ENCODE data around the gene CA11.
"Not testable (repeated sequence)": the region's sequence is repeated elsewhere in the genome, so short reads cannot be mapped to it uniquely, and the experiment has no call there.

The CA11 gene

DNA sequence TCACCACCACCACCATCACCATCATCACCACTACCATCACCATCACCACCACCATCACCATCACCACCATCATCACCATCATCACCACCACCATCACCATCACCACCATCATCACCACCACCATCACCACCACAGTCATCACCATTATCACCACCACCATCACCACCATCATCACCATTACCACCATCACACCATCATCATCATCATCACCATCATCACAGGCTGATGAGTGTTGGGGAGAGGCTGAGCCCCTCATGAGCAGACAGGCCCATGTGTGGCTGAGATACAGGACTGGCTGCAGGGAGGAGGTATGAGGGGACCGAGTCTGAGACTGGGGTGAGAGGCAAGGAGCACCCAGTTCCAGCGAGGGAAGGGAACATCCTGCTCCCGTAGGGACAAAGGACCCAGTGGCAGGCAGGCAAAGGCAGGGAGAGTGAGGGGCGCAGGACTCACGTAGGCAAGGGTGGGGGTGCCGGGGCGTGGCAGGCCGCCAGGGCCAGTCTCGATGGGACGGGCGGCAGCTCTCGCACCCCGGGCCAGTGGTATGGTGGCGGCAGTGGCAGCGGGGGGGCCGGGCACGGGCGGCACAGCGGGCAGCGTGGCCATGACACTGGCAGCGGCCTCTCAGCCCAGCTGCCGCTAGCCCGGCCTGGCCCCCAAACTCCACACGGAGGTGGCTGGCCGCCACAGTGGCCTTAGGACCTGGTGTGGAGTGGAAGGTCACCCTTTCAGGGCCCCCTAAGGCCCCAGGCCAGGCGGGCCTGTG lies 24.1 kb upstream of the CA11 start:
- DNase-seq (ENCODE audit: low read depth) = no peak

DNA sequence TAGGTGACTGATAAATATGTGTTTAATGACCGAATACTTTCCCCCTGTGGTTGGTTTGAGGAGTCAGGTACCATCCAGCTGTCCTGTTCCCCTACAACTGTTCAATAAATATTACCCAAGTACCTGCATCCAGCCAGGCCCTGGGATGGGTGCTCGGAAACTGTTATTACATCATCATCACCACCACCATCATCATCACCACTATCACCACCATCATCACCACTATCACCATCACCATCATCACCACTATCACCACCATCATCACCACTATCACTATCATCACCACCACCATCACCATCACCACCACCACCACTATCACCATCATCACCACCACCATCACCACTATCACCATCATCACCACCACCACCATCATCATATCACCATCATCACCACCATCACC lies 22.8 kb upstream of the CA11 start:
- DNase-seq (ENCODE audit: low read depth) = no peak

DNA sequence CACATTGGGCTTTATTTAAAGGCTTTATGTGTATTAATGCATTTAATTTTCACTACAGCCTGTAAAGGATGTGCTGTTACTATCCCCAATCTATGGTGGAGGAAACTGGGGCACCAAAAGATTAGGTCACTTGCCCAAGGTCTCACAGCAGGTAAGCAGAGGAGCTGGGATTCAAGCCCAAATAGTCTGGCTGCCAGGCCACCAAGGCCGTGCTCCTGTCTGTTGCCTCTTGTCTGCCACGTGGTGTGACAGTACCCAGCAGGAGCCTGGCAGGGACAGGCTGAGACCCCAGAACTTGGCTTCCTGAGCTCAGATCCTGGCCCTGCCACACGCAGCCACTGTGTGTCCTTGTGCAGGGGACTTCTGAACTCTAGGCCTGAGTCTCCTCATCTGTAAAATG lies 22.3 kb upstream of the CA11 start:
- no peak for DNase-seq (ENCODE audit: low read depth)

DNA sequence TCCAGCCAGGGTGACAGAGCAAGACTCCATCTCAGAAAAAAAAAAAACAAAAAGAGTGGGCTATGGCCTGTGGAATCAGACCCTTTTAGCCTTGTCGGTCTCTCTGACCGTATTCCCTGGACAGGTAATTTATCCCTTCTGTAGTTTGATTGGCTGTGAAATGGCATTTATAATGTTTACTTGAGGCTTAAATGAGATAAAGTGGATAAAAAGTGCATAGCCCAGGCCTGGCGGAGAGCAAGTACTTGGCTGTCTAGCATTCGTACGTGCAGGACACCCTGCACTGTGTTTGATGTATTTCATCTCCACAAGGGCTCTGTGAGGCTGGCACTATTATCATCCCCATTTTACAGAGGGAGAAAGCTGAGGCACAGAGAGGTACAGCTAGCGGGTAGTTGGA lies 19.8 kb upstream of the CA11 start:
- DNase-seq (ENCODE audit: low read depth) = no peak

DNA sequence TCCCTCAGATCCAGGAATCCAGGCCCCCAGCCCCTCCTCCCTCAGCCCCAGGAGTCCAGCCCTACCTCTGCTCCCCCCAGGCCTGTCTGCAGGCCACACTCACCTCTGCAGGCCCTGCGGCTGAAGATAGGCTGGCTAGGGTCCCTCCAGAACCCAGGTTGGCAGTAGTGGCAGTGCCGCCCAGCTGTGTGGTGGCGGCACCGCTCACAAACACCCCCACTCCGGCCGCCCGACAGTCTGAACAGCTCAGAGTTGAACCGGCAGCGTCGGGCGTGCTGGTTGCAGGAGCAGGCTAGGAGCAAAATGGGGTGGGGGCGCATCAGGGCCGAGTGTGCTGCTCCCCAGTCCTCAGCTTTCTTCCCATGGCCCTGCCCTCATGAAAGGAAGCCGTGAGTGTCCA lies 18.5 kb upstream of the CA11 start:
- no peak for DNase-seq (ENCODE audit: low read depth)

DNA sequence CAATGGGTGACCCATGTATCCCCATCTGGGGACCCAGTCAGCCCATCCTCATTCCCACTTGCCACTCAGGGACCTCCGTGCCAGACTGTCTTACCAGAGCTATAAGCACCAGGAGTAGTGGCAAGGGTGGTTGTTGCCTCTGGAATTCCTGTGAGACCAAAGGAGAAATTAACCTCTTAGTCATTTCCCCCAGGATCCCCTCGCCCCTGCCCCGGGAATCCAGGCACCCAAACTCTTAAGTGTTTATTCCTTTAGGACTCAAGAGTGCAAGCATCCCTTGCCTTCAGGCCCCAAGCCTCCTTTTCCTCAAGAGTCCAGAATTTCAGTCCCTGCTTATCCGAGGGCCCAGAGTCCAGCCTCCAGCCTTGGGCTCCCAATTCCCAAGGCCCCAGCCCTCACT lies 17.7 kb upstream of the CA11 start:
- no peak for DNase-seq (ENCODE audit: low read depth)

DNA sequence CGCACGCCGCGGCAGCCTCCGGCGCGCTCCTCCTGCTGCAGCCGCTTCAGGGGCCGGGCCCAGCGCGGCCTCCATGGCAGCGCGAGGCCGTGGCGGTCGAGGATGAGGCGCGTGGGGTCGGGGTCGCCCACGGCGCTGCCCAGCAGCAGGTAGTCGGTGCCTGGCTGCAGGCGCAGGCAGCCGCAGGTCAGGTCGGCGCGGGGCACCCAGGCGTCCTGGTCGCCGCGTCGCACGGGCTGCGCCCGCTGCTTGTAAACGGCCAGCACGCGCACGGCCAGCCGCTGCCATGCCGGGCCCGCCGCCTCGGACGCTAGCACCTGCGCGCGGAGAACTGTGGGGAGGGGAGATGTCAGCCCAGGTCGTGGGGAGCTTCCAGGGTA lies 15.7 kb upstream of the CA11 start:
- DNase-seq (ENCODE audit: low read depth) = no peak

DNA sequence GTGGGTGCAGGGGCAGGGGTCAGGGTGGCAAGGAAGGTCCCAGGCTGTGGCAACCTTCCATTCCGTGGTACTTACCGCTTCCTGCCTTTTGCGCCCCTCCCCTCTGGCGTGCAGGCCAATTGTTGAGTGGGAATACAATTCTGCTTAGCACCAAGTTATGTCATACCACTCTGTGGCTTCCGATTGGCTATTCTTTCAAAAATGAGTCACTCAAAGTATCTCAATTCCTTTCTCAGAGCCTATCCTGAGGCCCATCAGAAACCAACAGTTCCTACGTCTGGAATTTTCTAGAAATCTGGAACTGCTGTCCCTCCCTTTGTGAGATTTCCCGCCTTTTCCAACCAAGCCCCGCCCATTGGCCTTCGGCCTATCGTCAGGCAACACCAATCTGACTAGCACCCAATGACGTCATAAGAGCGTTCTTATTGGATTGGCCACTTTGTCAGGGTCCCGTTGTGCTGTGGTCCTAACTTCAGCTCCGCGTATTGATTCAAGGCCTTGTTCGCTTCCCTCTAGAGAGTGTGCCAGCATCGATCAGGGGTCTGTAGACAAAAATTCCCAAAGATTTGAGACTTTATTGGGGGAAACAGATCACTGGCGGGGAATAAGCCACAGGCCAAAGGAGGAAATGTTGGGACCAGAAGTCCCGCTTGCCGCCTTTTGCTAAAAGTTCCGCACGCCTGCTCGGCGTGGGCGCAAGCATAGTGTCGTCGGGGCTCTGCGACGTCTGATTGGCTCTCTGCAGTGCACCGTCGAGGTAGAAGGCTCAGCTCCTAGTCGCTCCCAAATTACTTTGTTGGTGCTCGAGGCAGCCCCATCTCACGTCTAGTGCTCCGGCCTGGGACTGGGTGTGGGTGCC lies 15.1 kb upstream of the CA11 start:
- DNase-seq (ENCODE audit: low read depth) = peak; percentile 66

DNA sequence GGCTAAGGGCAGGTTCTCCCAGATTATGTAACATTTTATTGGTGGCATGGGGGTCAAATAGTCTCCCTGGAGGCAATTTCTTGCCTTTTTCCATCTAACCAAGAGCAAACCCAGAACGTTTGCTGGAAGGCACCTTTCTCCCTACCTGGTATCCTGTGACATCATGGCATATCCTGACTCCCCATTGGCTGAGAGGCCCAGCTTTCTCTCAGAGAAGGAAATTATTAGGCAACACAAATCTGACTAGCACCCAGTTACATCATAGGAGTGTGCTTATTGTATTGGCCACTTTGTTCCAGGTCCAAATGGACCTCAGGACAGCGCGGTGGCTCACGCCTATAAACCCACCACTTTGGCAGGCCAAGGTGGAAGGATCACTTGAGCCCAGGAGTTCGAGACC lies 13.8 kb upstream of the CA11 start:
- DNase-seq (ENCODE audit: low read depth) = no peak

DNA sequence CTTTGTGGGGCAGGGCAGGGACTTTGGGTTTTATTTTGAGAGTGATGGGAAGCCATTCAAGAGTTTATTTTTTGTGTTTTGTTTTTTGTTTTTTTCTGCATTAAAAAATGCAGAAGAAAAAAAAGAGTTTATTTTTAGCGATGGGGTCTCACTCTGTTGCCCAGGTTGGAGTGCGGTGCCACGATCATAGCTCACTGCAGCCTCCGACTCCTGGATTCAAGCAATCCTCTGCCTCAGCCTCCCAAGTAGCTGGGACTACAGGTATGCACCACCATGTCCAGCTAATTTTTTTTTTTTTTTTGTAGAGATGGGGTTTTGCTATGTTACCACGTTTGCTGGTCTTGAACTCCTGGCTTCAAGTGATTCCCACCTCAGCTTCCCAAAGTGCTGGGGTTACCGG lies 12.5 kb upstream of the CA11 start:
- DNase-seq (ENCODE audit: low read depth) = no peak

DNA sequence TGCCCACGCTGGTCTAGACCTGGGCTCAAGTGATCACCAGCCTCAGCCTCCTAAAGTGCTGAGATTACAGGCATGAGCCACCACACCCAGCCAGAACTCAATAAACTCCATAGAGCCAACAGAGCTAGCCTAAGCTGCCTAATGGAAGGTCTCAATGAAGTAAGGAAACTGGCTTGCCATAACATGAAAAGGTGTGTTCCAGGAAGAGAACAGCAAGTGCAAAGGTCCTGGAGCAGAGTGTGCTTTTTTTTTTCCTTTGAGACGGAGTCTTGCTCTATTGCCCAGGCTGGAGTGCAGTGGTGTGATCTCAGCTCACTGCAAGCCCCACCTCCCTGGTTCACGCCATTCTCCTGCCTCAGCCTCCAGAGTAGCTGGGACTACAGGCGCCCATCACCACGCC lies 11.8 kb upstream of the CA11 start:
- DNase-seq (ENCODE audit: low read depth) = not testable (repeated sequence)

DNA sequence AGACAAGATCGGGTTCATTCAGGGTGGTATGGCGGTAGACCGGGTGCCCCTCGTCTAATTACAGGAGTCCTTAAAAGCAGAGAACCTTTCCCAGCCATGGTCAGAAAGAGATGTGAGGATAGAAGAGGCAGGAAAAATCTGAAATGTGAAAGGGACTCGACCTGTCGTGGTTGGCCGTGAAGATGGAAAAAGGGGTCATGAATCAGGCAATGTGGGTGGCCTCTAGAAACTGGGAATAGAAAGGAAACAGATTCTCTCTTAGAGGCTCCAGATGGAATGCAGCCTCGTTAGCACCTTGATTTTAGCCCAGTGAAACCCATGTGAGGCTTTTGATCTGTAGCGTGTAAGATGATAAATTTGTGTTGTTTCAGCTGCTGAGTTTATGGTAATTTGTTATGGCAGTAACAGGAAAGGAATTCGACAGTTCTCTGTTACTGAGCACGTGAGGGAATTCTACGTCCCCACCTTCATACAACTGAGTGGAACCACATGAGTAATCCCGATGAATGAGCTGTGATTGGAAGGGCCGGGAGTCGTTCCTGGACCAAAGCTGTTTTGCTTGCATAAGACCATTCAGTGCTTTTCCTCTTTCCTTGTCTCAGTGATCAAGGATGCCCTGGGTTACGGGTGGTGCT lies 11.0 kb upstream of the CA11 start:
- no peak for DNase-seq (ENCODE audit: low read depth)

DNA sequence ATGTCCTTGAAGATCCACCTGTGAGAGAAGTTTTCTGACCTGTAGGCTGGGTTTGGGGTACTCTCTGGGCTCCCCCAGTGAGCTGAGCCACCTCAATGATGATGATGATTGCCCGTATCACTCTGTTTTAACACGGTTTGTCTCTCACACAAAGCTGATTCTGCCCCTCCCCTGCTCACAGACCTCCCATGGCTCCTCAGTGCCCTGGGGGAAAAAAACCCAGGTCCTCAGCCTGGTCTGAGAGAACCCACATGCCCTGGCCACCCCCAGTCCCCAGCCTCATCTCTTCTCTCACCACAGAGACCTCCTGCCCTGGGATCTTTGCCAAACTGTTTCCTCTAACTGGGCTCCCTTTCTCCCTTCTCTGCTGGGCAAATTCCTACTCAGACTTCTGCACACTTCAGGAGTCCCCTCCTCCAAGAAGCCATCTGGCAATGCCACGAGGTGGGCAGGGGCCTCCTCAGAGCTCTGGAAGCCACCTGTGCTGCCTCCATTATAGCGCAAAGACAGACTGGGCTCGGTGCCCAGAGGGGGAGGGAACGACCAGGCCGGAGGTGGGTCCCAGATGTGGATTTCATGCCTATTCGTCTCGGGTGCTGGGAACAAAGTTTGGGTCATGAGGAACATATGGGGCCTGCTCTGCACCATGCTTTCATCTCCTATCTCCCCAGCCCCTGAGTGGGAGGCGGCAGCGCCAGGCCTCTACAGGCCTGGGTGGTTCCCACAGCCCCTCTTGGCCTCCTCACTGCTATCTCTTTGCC lies 8.5 kb upstream of the CA11 start:
- no peak for DNase-seq (ENCODE audit: low read depth)

DNA sequence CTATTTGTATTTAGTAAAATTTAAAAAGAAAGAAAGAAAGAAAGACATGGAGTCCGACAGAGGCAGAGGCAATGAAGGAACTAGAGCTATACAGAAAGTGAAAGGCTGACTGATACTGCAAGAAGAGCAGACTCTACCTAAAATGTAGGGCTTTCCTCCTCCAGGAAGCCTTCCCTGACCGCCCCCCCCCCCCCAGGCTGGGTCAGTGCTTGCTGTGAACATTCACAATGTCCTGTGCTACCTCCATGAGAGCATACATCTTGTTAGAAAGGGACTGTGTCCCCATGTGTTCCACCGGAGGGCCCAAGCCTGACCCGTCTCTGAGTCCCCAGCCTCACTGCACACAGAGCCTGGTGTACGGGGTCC lies 5.7 kb upstream of the CA11 start:
- DNase-seq (ENCODE audit: low read depth) = no peak

DNA sequence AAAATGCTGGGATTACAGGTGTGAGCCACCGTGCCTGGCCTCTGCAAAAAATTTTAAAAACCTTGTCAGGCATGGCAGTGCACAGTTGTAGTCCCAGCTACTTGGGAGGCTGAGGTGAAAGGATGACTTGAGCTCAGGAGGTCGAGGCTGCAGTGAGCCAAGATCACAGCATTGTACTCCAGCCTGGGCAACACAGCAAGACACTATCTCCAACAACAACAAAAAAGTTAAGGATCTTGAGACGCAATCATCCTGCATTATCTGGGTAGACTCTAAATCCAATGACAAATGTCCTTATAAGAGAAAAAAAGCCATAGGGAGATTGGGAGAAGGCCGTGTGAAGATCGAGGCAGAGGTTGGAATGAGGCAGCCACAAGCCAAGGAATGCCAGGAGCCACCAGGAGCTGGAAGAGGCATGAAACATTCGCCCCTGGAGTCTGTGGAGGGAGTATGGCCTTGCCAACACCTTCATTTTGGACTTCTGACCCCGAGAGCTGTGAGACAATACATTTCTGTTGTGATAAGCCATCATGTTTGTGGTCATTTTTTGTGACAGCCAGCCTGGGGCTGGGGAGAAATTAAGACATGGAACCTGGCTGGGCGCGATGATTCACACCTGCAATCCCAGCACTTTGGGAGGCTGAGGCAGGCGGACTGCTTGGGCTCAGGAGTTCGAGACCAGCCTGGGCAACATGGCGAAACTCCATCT lies 5.1 kb upstream of the CA11 start:
- no peak for DNase-seq (ENCODE audit: low read depth)

DNA sequence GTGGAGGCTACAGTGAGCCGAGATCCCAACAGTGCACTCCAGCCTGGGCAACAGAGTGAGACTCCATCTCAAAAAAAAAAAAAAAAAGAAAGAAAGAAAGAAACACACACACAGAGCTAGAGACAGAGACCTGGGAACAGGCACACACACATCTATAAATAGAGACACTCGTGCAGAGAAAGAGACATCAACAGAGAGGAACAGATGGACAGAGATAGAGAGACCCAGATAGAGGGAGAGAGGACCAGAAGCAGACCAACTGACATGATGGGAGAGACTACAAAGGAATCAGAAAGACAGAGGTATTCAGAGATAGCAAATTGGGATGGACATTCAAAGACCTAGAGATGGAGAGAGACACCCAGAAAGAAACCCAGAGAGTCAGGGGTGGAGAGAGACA lies 2.1 kb upstream of the CA11 start:
- DNase-seq (ENCODE audit: low read depth) = no peak

DNA sequence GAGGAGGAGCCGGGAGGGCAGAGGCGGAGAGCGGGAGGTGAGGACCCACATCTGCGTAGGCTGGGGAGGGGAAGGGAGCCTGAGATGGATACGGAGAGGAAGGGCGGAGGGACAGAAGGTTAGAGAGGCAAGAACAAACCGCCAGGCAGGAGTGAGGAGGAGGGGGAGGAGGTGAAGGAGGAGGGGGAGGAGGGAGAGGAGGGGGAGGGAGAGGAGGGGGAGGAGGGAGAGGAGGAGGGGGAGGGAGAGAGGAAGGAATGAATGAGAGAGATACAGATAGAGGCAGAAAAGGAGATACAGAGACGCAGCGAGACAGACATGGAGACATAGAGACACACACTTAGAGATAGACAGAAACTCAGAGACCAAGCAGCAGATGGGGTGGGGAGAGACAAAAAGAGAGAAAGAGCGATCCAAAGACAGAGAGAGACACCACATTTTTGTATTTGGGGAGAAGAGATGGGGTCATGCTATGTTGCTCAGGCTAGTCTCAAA lies 782 bp upstream of the CA11 start:
- DNase-seq (ENCODE audit: low read depth) = no peak

DNA sequence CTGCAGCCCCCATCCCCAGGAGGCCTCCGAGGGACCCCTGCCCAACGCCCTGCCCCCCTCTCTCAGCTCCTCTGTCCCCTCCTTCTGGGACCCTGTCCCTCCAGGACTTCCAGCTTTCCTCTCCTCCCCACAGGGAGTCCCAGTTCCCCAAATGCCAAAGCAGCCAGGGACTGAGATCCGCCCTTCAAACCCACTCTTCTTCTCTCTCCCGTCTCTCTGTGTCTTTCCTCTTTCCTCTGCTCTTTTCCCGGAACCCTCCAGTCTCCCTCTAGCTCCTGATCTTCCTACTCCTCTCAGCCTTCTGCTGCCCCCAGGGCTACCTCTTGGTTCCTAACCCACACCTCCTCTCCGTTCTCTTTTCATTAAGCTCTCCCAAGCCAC lies 377 bp downstream of the CA11 start:
- DNase-seq (ENCODE audit: low read depth) = no peak

DNA sequence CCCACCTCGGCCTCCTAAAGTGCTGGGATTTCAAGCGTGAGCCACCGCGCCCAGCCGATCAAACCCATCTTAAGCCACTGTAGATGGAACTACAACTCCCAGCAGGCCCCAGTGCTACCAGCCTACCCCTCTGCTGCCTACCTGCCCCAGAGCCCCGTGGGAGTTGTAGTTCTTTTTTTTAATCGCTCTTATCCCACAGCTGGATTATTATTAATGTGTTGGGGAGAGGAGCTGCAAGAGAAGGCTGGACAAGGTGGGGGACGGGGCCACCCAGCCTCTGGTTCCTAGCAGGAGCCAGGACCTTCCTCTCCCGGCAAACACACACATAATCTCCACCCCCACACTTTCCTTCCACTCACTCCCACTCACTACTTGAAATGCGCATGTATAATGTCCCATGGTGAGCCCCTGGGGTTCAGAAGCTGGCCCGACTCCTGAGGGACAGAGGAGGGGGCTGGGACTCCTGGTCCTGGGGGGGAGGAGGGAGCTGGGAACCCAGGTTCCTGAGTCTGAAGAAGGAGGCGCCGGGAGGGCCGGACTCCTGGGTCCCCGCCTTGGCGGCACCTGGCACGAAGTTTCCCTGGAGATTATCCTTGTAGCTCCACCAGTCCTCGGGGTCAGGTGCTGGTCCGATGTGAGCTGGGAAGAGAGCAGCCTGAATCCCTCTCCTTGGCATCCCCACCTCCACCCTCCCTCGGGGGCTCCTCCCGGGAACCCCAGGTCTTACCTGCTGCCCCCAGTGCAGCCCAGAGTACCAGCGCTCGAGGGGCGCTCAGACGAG lies 958 bp downstream of the CA11 start:
- DNase-seq (ENCODE audit: low read depth) = peak; percentile 61

DNA sequence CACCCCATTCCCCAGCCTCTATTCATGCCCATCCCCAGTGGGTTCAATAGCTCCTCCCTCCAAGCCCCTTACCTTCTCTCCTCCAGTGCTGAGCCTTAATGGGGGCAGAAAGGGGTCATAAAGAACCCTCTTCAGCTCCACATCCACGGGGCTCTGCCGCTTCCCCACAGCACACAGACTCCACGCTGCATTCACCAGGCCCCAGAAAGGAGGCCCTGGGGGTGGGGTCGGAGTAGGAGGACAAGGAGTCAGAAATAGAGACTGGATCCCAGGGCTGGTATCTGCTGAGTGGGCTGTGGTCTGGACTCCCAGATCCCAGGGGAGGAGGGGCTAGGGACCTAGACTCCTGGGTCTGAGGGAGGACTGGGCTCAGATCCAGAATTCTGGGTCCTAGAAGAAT lies 1.6 kb downstream of the CA11 start:
- DNase-seq (ENCODE audit: low read depth) = no peak

DNA sequence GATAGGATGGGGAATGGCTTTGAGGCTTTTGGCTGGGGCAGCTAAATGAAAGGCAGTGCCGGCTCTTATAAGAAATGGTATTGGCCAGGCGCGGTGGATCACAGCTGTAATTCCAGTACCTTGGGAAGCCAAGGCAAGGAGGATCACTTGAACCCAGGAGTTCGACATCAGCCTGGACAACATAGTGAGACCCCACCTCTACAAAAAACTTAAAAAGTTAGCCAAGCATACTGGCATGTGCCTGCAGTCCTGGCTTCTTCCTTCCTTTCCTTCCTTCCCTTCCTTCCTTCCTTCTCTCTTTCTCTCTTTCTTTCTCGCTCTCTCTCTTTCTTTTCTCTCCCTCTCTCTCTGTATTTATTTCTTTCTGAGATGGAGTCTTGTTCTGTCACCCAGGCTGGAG lies 3.1 kb downstream of the CA11 start:
- no peak for DNase-seq (ENCODE audit: low read depth)

Data from stimulated activated CD4-positive, alpha-beta T cell treated with anti-CD3 and anti-CD28 coated beads, Interleukin-2, amount 100 ng/mL, for 4 hours (primary cell).